ENCODE measurements around the gene MAB21L2.

The MAB21L2 gene

DNA sequence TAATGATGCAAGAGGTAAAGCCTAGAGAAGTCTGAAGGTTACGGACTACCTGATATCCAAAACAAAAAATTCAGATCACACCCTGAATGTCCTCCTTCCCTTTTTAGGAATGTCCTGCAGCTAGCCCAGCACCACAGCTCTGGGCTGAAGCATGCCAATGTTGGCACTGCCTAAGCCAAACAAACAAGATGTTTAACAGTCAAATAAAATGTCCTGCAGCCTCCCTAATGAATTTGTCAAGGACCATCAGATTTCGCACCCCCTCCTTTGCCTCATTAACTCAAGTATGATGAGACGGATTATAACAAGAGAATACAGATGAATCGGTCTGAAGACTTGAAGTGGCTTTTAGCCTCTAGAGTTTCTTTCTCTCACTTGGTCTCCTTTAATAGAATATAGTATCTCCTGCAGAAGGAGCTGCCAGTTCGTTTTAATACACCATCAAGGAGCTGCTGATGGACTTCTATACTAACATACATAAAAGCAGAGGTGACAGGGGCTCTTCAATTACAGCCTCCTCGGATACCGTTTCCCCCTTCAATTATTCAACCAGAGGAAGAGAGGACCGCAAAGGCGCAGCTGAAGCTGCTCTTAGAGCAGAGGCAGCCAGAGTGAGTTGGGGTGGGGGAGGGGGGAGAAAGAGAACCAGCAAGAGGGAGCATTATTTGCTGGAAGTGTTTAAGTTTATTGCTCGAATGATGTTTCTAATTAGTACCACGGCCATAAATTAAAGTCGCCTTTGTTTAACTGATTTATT, 3.0 kb upstream of the MAB21L2 start:
- no peak for DNase-seq

DNA sequence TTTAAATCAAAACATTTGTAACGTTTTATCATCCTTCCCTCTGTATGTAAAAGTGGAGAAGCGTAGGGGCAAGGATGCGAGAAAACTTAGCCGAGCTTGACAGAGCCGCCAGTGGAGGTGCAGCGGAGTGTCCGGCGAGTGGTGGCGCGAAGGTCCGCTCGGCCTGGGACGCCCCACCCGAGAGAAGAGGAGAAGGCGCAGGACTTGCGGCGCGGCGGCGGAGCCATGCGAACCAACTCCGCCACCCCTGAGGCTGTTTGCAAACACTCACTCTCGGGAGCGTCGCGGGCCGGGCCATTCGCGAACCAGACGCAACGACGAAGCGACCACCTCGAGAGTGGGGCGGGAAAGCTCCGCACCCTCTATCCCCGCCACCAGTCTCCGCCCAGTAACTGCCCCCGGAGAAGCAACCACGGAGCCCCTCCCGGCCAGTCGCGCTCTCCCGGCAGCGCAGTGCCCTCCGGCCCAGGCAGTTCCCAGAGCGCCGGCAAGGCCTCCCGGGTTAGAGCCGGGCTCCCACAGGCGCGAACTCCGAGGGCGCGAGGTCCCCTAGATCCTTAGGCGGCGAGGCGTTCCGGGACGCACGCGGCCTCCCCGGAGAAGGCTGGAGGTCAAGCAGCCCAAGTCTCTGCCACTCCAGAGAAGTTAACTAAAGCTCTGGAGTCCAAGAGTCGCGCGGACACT, 2.3 kb upstream of the MAB21L2 start:
- no peak for DNase-seq

- no peak for DNase-seq
These were observed 1.6 kb upstream of the MAB21L2 start for GRCh38 chr4:150580306-150580705.

- DNase-seq = no peak
These were observed 820 bp upstream of the MAB21L2 start for GRCh38 chr4:150581056-150581605.

GRCh38 chr4:150581641-150582051, 305 bp upstream of the MAB21L2 start:
- DNase-seq = no peak

- DNase-seq = no peak
These were observed 929 bp downstream of the MAB21L2 start for GRCh38 chr4:150582873-150583286.

GRCh38 chr4:150583287-150584110, 1.5 kb downstream of the MAB21L2 start:
- DNase-seq = no peak

- no peak for DNase-seq
These were observed 2.4 kb downstream of the MAB21L2 start for GRCh38 chr4:150584111-150584915.

DNA sequence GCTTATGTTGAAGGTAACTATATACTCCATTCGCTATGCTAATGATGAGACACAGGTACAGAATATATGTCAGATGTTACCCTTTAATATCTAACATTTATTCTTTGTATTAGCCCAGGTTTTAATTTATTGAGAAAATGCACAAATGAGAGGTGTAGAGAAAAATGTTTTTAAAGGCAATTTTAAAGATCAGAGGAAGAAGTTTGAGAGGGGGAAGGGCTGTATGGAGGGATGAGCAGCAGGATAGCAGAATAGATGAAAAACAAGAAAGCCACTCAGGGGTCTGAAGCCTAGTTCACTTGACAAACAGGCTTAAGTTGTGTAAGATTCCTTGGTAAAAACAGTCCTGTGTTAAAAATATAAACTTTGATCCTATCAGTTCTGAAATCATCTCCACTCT, 3.7 kb downstream of the MAB21L2 start:
- no peak for DNase-seq

GRCh38 chr4:150586162-150586810, 4.3 kb downstream of the MAB21L2 start:
- no peak for DNase-seq

GRCh38 chr4:150588316-150588715, 6.4 kb downstream of the MAB21L2 start:
- DNase-seq = no peak

DNA sequence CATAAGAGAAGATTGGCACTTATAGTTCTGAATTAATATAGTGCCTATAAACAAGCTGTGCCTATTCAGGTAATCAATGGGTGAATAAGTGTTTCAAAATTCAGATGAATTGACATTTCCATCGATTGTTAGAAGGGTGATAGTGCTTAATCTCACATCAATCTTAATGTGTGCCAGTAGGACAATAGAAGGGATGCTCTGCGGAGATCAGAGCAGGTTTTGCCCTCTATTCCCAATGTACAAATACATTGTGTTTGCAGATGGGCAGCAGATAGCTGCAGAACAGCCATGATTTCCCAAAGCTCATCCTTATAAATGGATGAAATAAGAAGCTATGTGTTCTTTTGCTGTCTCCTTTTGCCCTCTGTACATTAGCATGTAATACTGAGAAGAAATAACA, 7.2 kb downstream of the MAB21L2 start:
- DNase-seq = no peak

- DNase-seq = no peak
These were observed 8.7 kb downstream of the MAB21L2 start for GRCh38 chr4:150590631-150591030.

DNA sequence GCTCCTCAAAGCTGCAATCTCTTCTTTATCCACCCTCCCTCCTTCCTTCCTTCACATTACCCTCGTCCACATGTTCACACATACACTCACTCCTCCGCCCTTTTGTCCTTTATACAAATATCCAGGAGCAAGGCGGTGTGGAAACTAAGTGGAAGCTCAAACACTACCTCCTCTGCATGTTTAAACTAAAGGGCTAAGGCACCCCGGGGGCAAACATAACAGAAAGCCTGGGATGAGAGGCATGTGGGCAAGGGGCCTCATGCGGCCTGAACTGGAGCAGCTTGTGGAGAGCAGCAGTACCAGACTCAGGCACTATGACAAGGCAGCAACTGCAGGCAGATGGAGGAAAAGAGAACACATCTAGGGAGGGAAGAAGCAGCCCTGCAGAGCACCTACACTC, 9.5 kb downstream of the MAB21L2 start:
- no peak for DNase-seq

DNA sequence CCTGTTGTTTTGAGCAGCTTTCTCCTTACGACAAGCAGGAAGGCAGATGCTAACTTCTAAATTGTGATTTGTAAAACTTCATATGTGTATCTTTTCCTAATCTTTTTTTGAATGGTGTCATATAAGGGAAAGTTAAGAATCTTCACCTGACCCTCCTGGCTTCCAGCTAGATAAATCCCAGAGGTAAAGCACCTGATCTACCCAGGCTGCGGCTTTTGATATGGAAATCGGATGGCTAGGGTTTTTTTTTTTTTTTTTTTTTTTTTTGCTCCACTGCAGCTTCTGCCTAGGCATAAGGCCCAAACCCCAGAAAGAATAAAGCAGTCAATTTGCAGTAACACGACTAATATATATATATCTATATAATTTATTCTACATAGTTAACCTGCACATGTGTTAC, 10.0 kb downstream of the MAB21L2 start:
- no peak for DNase-seq

GRCh38 chr4:150593996-150594395, 12.0 kb downstream of the MAB21L2 start:
- no peak for DNase-seq

DNA sequence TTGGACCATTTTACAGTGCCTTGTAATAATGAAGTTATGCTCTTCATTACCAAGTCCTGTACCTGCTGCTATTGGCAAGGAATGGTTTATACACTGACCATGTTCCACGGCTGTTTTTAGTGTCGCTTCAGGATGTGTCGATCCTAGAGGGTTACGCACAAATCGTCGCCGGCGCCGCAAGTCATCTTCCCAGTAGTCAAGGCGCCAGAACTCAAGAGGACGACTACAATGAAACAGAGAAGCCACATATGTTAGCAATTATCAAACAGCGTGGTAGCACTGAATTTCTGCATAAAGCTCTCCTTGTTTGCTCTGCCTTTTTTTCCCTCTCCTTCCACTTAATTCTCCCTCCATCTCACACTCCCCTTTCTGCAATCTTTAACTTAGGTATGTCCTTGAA, 17.0 kb downstream of the MAB21L2 start:
- DNase-seq = no peak

GRCh38 chr4:150599547-150599946, 17.6 kb downstream of the MAB21L2 start:
- DNase-seq = no peak

GRCh38 chr4:150600812-150601445, 19.0 kb downstream of the MAB21L2 start:
- no peak for DNase-seq

DNA sequence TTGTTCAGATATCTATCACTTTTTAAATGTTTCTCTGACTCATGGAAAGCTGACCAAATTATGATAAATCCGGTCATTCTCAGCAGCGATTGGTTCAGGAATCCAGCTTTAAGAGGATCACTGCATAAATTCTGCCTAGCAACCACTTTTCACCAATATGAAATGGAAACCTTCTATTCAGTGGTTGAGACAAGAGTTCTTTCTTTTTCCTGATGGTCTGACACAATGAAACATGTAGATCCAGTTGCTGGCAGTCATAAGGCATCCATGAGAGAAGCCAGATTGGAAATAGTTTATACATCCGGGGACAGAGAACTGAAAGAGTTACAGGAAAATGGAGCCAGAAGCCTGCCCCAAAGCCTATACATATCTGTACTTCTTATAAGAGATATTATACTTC, 27.2 kb downstream of the MAB21L2 start:
- no peak for DNase-seq

- no peak for DNase-seq
These were observed 37.1 kb downstream of the MAB21L2 start for GRCh38 chr4:150619042-150619441.
